Natural killer cell (primary cell): Measurements from ENCODE around the gene TRIM66. TPM values are rescaled to one million over a fixed set of nuclear protein-coding genes. Genes with fewer than 3 reads are reported as not detected.
"Not testable (repeated sequence)": the region's sequence is repeated elsewhere in the genome, so short reads cannot be mapped to it uniquely, and the experiment has no call there.

ENCODE experiments used
- ATAC-seq, 3 donors: fragments of 150-1000 bp in 2 of 3; fragments of 200-7000 bp in 1 of 3; cut with Tn5 transposase; 1 replicate in 1 of 3; 2 replicates in 2 of 3; pipeline ENCODE4 v1.10.0; 2021; ENCODE audit warnings: mild to moderate bottlenecking in 2 of 3, moderate library complexity in 2 of 3
- DNase-seq, 2 donors: peaks; one replicate each; pipeline versions ENCODE4 v3.0.0 to v3.0.0-alpha.2; 2013 to 2021; ENCODE audit warnings: mixed read lengths in 1 of 2
- H3K27ac ChIP-seq: one replicate; pipeline ENCODE4 v1.5.1; 2013; ENCODE audit warnings: mild to moderate bottlenecking, low read length
- H3K27me3 ChIP-seq: one replicate; pipeline ENCODE4 v1.6.1; 2013; ENCODE audit warnings: low read length; ENCODE audit not compliant: control insufficient read depth, insufficient read depth
- H3K36me3 ChIP-seq: one replicate; pipeline ENCODE4 v1.6.1; 2013; ENCODE audit warnings: low read length; ENCODE audit not compliant: control insufficient read depth, insufficient read depth
- H3K4me1 ChIP-seq: one replicate; pipeline ENCODE4 v1.6.1; 2013; ENCODE audit warnings: low read length; ENCODE audit not compliant: control insufficient read depth, insufficient read depth
- H3K4me3 ChIP-seq: one replicate; pipeline ENCODE4 v1.5.1; 2013; ENCODE audit warnings: low read length
- H3K9me3 ChIP-seq: one replicate; pipeline ENCODE4 v1.6.1; 2013; ENCODE audit warnings: low read length; ENCODE audit not compliant: control insufficient read depth, insufficient read depth
- H3K27ac Mint-ChIP-seq, 2 donors: one replicate each; pipeline ENCODE4 v1.8.0; 2022; ENCODE audit warnings: mild to moderate bottlenecking in 2 of 2, mixed read lengths in 2 of 2, moderate library complexity in 1 of 2
- H3K27me3 Mint-ChIP-seq, 2 donors: one replicate each; pipeline ENCODE4 v1.8.0; 2022; ENCODE audit warnings: low read depth in 2 of 2, mixed read lengths in 2 of 2
- H3K36me3 Mint-ChIP-seq: one replicate; pipeline ENCODE4 v1.8.0; 2022; ENCODE audit warnings: mixed read lengths
- H3K4me1 Mint-ChIP-seq, 2 donors: one replicate each; pipeline ENCODE4 v1.8.0; 2022; ENCODE audit warnings: mixed read lengths in 2 of 2
- H3K4me3 Mint-ChIP-seq: one replicate; pipeline ENCODE4 v1.8.0; 2022; ENCODE audit warnings: mild to moderate bottlenecking, moderate library complexity, mixed read lengths
- H3K9me3 Mint-ChIP-seq, 2 donors: one replicate each; pipeline ENCODE4 v1.8.0; 2022; ENCODE audit warnings: mixed read lengths in 2 of 2
- CTCF ChIP-seq: fragments of 200-600 bp; IDR thresholded peaks from one replicate; pipeline ENCODE4 v1.8.0; 2022; ENCODE audit warnings: antibody characterized with exemption
- WGBS: methylation state at CpG from one replicate; pipeline ENCODE4 v1.1.7; 2013; ENCODE audit warnings: missing lambda C conversion rate; ENCODE audit not compliant: insufficient coverage; 5-methylcytosine and 5-hydroxymethylcytosine counted together
- intact Hi-C: fragments of 100-400 bp; cut with micrococcal nuclease; formaldehyde crosslinking; loops from one replicate; pipeline ENCODE4 v1.14.2; 2022
- total RNA-seq, 4 donors: library from RNA; stranded (reverse); fragments of 120-200 nt in 1 of 4; gene quantifications; one replicate each; pipeline versions ENCODE4 v1.2.3 to v1.2.4, GENCODE V29; 2013 to 2022

TRIM66 gene
- total RNA-seq, 3 donors from 2014 or later (not counting 1 experiment from before 2014, with no cell fraction given) = 13.7 to 24.4 (median 14.3) TPM

GRCh38 chr11:8671651-8672062 lies 10.8 kb downstream of the TRIM66 start:
- Histone ChIP-seq H3K4me1 (no peaks in the 10 kb centered on the region), H3K36me3 (peaks cover 31% of the 10 kb centered on the region), H3K27ac (no peak overlapping the region), H3K9me3 (no peaks in the 10 kb centered on the region), H3K4me3 (no peak overlapping the region), H3K27me3 (no peaks in the 10 kb centered on the region)
- Mint-ChIP-seq H3K9me3 (no peaks in the 10 kb centered on the region), H3K27me3 (no peaks in the 10 kb centered on the region), H3K4me3 (no peak overlapping the region), H3K36me3 (peaks cover 15% of the 10 kb centered on the region), H3K4me1 (no peaks in the 10 kb centered on the region), H3K27ac (no peak overlapping the region)
- ATAC-seq (no peak), DNase-seq (no peak)
- WGBS = 56% methylated on average over 1 of the region's 1 CpG
- intact Hi-C loops = no loop called here
- TF ChIP-seq CTCF = no peak

GRCh38 chr11:8671193-8671612 lies 11.3 kb downstream of the TRIM66 start:
- intact Hi-C loops = no loop called here
- Histone ChIP-seq H3K36me3 (peaks cover 31% of the 10 kb centered on the region), H3K27ac (no peak overlapping the region), H3K4me1 (no peaks in the 10 kb centered on the region), H3K27me3 (no peaks in the 10 kb centered on the region), H3K4me3 (no peak overlapping the region), H3K9me3 (no peaks in the 10 kb centered on the region)
- Mint-ChIP-seq H3K36me3 (peaks cover 15% of the 10 kb centered on the region), H3K27ac (no peak overlapping the region), H3K4me3 (no peak overlapping the region), H3K4me1 (no peaks in the 10 kb centered on the region), H3K27me3 (no peaks in the 10 kb centered on the region), H3K9me3 (no peaks in the 10 kb centered on the region)
- ATAC-seq (no peak), DNase-seq (no peak)
- no peak for TF ChIP-seq CTCF
- WGBS = 98% methylated on average over 4 of the region's 4 CpGs

GRCh38 chr11:8670081-8670480 lies 12.4 kb downstream of the TRIM66 start:
- H3K27ac ChIP-seq, intact Hi-C loops, H3K4me1 Mint-ChIP-seq, H3K27me3 ChIP-seq, ATAC-seq, H3K4me3 Mint-ChIP-seq, H3K4me3 ChIP-seq, H3K9me3 ChIP-seq, DNase-seq, H3K9me3 Mint-ChIP-seq, H3K27me3 Mint-ChIP-seq, H3K27ac Mint-ChIP-seq, H3K4me1 ChIP-seq: not testable (repeated sequence)
- peaks cover 15% of the 10 kb centered on the region for H3K36me3 Mint-ChIP-seq
- 98% methylated on average over 6 of the region's 6 CpGs for WGBS
- H3K36me3 ChIP-seq = peaks cover 29% of the 10 kb centered on the region

GRCh38 chr11:8665222-8665621 lies 17.2 kb downstream of the TRIM66 start:
- Mint-ChIP-seq H3K4me3 (no peak overlapping the region), H3K4me1 (no peaks in the 10 kb centered on the region), H3K9me3 (no peaks in the 10 kb centered on the region), H3K36me3 (no peaks in the 10 kb centered on the region), H3K27me3 (no peaks in the 10 kb centered on the region), H3K27ac (no peak overlapping the region)
- Histone ChIP-seq H3K36me3 (peaks cover 14% of the 10 kb centered on the region), H3K27me3 (no peaks in the 10 kb centered on the region), H3K27ac (no peak overlapping the region), H3K9me3 (no peaks in the 10 kb centered on the region), H3K4me1 (no peaks in the 10 kb centered on the region), H3K4me3 (no peak overlapping the region)
- 100% methylated on average over 1 of the region's 1 CpG for WGBS
- intact Hi-C loops = no loop called here
- no peak for DNase-seq
- no peak for TF ChIP-seq CTCF
- ATAC-seq = no peak
